Left kidney (tissue), 8 donors: ENCODE measurements around the gene TRIM45. TPM values are rescaled to one million over a fixed set of nuclear protein-coding genes. Genes with fewer than 3 reads are reported as not detected.
"Not testable (repeated sequence)": the region's sequence is repeated elsewhere in the genome, so short reads cannot be mapped to it uniquely, and the experiment has no call there.

Experiments used
- DNase-seq: peaks from one replicate; pipeline ENCODE4 v3.0.0-alpha.2; 2013
- long read RNA-seq, 8 donors: transcript quantifications; one replicate each; lab custom pipeline, GENCODE V29; 2026
- polyA plus RNA-seq: library from polyadenylated mRNA; unstranded; fragments of 120-200 nt; gene quantifications from one replicate; pipeline ENCODE4 v1.2.1, GENCODE V29; 2013; ENCODE audit not compliant: insufficient read length

Gene TRIM45, protein sequence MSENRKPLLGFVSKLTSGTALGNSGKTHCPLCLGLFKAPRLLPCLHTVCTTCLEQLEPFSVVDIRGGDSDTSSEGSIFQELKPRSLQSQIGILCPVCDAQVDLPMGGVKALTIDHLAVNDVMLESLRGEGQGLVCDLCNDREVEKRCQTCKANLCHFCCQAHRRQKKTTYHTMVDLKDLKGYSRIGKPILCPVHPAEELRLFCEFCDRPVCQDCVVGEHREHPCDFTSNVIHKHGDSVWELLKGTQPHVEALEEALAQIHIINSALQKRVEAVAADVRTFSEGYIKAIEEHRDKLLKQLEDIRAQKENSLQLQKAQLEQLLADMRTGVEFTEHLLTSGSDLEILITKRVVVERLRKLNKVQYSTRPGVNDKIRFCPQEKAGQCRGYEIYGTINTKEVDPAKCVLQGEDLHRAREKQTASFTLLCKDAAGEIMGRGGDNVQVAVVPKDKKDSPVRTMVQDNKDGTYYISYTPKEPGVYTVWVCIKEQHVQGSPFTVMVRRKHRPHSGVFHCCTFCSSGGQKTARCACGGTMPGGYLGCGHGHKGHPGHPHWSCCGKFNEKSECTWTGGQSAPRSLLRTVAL
- 29.5 TPM for polyA plus RNA-seq
- long read RNA-seq, donor 1, partial matches to known transcripts, result 0 of 2 reads
- long read RNA-seq, donor 1, other reads (novel, unspliced or antisense), result 0 of 2 reads
- long read RNA-seq, donor 2, transcript TRIM45-201 (6 exons, 3,515 nt), result major isoform, 6 of 6 reads
- long read RNA-seq, donor 2, partial matches to known transcripts, result 0 of 6 reads
- long read RNA-seq, donor 2, other reads (novel, unspliced or antisense), result 0 of 6 reads
- long read RNA-seq, donor 3, partial matches to known transcripts, result 0 of 5 reads
- long read RNA-seq, donor 3, other reads (novel, unspliced or antisense), result 0 of 5 reads
- long read RNA-seq, donor 4, result 0 reads
- long read RNA-seq, donor 5, partial matches to known transcripts, result 5 of 9 reads
- long read RNA-seq, donor 5, other reads (novel, unspliced or antisense), result 0 of 9 reads
- long read RNA-seq, donor 6, partial matches to known transcripts, result 0 of 4 reads
- long read RNA-seq, donor 6, other reads (novel, unspliced or antisense), result 0 of 4 reads
- long read RNA-seq, donor 7, transcript TRIM45-201 (6 exons, 3,515 nt), result major isoform, 6 of 6 reads
- long read RNA-seq, donor 7, partial matches to known transcripts, result 0 of 6 reads
- long read RNA-seq, donor 7, other reads (novel, unspliced or antisense), result 0 of 6 reads
- long read RNA-seq, donor 8, partial matches to known transcripts, result 0 of 2 reads
- long read RNA-seq, donor 8, other reads (novel, unspliced or antisense), result 0 of 2 reads

DNA sequence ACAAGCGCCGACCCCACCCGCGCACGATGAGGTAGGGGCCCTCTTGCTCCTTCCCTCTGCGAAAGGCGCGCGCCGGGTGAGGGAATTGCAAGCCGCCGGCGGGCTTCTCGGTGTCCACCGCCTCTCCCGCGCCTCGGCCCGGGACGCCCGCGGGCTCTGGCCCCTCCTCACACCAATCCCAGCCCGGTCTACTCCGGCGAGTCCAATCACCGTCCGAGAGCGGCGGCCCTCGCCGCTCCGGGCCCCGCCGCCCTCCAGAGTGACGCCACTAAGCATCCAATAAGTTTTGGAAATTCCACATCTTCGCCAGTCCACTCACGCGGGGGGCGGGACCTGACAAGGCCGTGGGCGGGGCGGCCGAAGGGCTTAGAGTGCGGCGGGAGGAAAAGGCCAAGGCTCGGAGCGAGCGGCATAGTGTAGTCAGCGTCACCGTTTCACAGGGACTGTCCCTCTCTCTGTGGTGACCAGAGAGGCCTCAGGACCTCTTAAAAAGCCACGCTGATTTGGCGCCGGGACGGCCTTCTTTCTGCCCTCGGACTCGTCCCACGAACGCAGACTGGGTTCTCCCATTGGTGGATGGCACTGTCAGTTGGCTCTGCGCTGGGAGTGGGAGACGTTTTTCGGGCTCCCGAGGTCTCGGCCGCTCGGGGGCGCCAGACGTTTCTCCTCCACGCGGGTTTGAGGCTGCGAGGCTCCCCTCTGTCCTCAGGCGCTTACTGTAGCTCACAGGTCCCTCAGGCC is at the start of gene TRIM45:
TRIM45 (minus strand) TSS at position 161 of the 741 bp plus-strand sequence. CDS start 548 bp downstream, outside the sequence.
- peak; percentile 98 for DNase-seq

DNA sequence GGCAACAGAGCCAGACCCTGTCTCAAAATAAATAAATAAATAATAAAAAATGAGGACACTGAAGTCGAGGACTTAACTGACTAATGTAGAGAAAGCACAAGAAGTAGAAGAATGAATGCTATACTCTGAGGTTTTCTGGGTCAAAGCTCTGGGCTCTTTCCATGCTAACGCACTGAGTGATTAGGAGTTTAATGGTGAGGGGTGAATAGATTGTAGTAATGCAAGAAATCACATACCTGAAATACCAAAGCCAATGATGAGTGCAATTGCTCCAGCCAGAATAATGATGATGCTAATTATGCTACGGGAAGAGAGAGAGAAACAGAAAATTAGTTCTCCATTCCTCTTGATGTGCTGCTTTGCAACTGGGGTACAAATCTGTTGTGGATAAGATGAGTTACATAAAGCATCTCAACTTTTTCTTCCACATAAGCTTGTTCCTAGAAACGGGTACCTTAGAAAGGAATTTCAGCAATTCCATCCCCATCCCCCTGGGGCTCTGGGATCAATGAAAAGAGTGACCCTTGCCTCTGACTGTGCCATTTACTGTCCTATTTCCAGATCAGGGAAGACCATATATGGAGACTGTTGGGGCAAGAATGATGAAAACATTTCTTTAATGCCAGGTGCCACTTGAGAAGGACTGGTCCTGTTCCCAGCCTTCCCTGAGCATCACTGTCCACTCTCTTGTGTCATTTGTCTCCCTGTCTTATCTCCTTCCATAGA is 48.5 kb upstream of the TRIM45 start:
- no peak for DNase-seq

DNA sequence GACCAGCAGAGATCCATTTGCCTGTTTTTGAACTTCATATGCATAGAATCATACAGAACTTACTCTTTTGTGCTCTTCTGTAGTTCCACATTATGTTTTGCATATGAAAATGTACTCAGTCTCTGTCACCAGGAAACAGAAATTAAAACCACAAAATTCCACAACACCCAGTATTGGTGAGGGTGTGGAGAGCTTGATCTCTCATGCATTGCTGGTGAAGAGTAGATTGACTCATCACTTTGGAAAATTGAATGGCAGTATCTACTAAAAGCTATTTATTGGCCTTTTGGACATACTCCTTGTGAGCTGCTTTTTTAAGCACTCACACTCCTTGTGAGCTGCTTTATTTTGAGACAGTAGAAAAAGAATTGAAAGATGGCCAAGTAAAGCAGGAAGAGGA is 45.9 kb upstream of the TRIM45 start:
- no peak for DNase-seq

DNA sequence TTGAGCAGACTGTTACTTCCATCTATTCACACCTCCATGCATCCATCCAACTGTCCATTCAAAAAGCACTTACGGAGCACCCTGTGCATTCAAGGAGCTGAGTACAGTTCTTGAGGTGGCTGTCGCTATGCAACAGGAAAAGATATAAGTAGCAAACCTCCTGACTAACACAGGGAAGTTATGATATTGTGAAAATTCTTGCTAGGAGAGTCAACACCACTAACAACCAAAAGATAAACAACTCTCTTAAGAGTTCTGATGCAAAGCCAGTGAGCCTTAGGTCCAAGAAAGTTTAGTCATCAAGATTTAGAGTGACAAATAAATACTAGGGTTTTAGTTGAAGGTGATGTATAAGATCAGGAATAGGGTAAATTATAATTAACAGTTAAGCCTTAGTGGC is 44.5 kb upstream of the TRIM45 start:
- no peak for DNase-seq

DNA sequence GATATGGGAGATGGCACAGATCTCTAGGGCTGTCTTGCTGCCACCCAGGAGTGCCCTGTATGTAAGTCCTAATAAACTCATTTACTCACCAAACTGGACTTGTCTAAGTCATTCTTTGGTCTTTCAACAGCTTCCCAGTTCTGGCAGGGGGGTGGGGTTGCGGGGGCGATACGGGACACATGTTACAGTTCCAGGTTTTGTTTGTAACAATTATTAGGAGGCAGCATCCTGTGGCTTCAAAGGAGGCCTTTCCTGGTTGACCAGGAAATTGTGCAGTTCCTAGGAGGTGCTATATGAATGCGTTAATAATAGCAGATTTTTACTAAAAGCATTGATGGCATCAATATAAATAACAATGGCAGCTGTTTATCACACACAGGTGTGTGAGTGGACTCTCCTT is 42.7 kb upstream of the TRIM45 start:
- DNase-seq, result no peak

DNA sequence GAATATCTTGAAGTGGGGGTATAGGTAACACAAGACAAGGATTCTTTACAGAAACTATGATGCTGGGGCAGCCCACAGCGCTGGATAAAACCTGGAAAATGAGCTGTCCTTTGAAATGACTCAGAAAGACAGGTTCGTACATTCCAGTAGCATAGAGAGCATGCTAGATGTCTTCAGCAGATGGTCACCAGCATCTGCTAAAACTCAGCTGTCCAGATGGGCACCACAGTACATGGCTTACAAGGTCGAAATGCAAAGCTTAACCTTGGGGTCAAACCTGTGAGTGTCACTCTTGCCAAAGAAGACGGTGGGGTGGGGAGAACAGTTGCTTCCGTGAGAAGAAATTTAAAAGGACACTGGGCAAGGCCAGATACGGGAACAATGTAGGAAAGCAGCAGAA is 41.3 kb upstream of the TRIM45 start:
- no peak for DNase-seq

DNA sequence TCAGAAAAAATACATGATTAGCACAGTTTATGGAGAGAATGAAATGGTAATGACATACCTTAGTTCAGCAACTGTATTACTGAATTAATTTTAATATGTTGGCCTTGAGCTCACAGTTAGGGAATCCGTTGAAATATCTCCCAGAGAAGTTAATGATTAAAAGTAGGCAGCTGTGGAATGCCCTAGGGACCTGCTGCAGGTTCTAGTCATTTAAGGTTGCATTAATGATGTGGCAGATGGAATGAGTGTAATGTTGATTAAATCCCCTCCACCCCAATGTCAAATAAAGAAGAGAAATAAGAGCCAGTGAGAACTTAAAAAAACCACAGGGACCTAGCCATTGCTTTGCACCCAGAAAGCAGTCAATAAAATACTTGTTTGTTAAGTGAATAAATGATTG is 40.3 kb upstream of the TRIM45 start:
- peak; percentile 39 for DNase-seq

DNA sequence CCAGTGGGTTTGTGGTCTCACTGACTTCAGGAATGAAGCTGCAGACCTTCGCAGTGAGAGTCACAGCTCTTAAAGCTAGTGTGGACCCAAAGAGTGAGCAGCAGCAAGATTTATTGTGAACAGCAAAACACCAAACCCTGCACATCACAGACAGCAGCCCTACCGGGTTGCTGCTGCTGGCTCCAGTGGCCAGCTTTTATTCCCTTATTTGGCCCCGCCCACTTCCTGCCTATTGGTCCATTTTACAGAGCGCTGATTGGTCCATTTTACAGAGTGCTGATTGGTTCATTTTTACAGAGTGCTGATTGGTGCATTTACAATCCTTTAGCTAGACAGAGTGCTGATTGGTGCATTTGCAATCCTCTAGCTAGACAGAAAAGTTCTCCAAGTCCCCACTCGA is 29.8 kb upstream of the TRIM45 start:
- not testable (repeated sequence) for DNase-seq

DNA sequence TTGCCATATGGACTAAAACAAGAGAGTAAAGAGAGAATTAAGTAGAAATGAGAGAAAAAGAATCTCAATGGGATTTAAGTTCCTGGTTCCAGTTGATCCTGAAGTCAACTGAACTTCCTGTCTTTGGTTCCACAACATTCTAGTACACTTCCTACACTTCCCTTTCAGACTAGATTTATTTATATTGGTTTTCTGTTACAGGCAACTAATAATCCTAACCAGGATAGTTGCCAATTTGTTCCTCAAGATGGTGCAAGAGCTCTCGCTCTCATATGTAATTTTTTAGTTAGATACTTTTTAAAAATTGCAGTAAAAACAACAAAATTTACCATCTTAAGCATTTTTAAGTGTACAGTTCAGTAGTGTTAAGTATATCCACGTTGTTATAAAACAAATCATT is 28.8 kb upstream of the TRIM45 start:
- DNase-seq, result no peak

DNA sequence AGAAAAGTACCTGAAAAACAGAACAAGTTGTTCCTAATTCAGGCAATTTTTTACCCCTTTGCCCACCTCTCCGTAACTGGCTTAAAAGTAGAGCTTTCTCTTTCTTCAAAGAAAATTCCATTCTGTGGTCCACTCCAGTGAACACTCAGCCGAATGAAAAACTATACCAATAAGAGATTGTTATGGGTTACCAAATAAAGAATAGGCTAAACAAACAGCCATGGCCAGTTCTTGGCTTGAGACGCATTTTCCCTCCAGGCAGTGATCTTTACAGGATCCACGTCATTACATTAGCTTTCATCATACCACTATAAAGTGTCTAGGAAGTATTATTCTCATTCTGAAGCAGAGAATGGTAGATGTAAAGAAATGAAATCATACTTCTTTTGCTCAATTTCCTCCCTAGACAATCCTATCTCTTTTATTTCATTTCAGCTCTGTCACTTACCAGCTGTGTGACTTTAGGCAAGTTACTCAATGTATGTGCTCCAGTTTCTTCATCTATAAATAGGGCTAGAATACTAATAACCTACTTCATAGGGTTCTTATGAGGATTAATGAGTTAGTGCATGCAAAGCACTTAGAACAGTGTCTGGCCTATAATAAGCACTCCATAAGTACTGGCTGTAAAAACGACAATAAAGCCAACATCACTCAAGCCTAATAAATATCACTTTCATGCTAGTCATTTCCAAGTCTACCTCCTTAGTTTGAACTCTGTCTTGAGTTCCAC is 26.5 kb upstream of the TRIM45 start:
- no peak for DNase-seq

DNA sequence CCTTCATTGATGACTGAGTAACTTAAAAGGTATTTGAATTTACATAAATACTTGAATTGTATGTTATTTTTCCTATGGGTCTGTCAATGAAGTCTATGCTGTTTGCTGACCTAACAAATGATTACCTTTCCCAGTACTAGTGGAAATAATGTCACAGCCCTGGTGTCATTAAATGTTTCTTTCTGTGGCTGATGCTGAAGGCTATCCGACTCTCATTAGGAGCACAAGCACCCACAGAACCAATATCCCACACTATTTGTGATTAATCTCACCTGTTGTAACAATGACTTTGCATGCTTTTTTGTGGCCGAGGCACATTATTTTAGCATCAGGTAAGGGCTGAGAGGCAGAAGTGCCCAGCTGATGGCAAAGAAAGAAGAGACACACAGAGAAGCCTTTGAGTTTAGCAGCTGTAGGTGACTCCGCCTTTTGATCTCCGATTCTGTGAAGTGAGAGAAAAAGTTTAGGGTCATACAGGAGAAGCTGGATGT is 25.8 kb upstream of the TRIM45 start:
- no peak for DNase-seq

DNA sequence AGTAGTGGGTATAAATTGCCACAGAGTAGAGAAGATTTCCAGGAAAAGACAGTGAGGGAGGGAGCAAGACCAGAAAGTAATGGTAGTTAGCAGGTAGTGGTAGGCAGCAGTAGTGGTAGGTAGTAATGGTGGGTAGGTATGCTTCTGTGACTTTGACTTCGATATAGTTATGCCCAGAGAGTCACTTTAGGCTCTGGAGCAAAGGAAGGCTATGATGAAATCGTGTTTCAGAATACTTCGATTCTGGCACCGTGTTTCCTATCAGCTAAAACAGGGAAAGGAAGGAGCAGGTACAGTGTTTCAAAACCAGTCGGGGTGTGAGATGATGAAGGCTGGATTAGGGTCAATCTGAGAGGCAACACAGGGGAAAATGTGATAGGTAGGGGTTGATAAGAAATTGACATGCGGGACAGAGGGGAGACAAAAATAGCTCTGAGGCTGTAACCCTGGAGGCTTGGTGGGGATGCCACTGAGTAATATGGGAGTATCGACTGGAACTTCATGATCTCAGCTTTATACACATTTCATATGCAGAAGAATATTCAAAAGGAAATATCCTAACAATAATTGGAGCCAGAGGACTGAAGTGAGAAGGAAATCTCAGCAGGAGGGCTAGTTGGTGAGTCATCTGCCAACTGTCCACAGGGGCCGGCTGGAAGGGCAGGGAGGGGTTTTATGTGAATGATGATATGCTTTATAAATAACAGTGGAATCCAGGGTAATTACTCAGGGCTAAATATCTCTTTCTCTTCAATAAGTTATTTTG is 25.2 kb upstream of the TRIM45 start:
- DNase-seq, result no peak

DNA sequence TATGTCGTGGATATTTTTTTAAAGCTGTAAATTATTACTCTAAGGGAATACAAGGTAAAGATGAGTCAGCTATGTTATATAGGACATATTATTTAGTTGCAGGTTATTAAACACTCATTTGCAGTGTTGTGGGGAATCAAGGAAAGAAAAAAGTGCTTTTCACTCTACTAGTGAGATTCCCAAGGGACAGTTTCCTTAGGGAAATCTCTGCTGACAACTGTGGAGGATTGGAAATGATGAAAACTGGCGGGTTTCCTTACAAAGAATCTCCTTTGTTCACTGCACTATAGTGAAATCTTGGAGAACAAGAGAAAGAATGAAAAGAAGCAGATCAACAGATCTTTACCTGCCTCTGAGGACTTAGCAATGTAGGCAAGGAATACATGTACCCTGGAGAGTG is 24.5 kb upstream of the TRIM45 start:
- DNase-seq, result no peak

DNA sequence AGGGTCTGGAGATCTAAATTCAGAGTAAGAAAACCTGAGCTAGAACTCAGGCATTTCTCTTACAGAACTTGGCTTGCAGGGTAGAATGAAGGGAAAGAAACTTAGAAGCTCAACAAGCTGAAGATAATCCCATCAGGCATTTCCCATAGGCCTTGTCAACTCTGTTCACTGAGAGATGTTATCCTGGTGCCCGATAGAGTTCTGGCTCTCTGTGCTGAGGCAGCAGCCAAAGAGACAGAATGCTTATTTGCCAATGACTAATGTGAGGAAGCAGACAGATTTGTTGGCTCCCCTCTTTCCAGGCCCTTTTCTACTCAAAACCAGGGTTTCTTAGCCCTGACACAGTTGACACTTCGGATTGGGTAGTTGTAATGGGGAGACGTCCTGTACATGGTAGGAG is 22.3 kb upstream of the TRIM45 start:
- no peak for DNase-seq

DNA sequence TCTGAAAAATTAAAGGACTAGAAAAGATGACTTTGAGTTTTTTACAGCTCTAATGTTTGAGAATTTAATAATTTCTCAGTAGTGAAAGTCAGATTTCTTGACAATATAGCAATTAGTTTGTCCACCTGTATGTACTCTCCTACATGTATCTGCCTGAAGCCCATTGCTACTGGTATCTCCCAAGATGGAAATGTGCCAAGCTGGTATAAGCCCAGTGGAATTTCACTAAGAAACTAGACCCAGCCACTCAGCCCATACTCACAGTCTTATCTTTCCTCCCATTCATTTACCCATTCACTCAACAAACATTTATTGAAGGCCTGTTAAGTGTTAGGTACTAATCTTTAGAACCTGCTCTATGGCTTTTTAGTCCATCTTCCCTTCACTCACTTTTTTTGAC is 21.6 kb upstream of the TRIM45 start:
- no peak for DNase-seq

DNA sequence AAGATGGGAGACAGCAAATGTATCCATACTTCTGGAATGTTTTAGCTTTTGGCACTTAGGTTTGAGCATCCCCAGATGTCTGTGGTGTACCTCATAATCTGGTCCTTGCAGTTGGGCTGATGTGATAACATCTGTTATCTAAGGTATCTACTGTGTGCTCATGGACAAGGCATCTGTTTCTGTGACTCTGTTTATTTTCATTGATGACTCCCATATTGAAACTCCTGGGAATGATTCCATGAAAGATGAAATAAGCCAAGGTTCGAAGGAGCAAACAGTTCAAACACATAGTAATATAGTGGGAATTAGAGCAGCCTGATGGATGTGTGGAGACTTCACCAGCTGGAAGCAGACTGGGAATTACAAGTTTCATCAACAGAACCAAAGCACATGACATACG is 20.7 kb upstream of the TRIM45 start:
- DNase-seq, result no peak

DNA sequence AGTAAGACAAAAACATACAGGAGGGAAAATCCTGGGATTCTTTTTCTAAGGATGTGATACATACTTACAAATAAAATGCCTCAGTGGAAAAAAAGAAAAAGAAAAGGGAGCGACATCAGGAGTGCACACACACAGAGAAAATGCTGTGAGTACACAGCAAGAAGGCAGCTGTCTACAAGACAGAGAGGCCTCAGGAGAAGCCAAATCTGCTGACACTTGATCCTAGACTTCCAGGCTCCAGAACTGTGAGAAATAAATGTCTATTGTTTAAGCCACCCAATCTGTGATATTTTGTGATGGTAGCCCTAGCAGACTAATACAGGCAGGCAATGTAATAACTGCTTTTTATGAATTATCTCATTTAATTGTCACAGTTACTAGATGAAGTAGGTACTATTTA is 17.0 kb upstream of the TRIM45 start:
- DNase-seq, result no peak

DNA sequence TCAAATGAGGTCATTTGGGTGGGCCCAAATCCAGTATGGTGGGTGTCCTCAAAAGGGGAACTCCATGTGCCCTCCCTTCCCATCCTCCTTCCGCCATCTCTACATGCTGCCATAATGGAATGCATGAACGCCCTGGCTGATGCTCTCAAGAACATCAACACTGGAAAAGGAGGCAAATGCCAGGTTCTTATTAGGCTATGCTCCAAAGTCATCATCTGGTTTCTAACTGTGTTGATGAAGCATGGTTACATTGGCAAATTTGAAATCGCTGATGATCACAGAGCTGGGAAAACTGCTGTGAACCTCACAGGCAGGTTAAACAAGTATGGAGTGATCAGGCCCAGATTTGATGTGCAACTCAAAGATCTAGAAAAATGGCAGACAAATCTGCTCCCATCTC is 16.6 kb upstream of the TRIM45 start:
- no peak for DNase-seq

DNA sequence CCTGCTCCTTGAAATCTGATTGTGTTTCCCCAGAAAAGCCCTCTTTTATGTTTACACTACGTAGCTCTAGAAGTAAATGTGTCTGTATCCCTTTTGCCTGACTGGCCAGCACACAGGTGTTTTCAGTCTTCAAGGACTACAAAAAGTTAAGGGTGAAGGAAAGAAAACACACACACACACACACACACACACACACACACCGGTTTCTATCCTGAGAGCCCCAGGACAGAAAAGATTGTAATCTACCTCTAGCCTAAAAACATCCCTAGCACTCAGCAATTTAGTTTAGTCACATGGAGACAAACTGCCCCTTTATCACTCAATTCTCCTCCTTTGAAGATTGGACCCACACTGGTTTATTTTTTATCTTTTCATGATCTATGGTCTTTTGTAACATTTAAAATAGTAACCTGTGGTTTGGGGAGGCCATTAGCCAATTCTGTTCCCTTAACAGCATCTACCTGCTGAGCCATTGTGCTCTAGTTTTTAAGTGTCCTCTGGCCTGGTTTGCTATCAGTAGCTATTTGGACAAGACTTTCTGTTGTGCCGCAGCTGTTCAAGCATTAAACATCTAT is 15.8 kb upstream of the TRIM45 start:
- DNase-seq, result no peak
